ENCODE data around the gene ACOT6.
"Not testable (repeated sequence)": the region's sequence is repeated elsewhere in the genome, so short reads cannot be mapped to it uniquely, and the experiment has no call there.

The ACOT6 gene

DNA sequence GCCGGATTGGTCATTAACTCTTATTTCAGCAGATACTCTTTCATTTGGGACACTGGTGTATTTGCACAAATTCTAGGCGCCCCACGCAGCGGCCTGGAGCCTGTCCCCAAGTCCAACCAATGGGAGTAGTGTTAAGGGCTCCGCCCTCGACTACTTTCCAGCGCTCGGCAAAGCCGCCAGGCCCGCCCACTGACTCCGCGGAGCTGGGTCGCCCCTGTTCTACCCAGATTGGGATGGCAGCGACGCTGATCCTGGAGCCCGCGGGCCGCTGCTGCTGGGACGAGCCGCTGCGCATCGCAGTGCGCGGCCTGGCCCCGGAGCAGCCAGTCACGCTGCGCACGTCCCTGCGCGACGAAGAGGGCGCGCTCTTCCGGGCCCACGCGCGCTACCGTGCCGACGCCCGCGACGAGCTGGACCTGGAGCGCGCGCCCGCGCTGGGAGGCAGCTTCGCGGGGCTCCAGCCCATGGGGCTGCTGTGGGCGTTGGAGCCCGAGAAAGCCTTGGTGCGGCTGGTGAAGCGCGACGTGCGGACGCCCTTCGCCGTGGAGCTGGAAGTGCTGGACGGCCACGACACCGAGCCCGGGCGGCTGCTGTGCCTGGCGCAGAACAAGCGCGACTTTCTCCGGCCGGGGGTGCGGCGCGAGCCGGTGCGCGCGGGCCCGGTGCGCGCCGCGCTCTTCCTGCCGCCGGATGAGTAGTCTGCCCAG is at the start of gene ACOT6:
TSS of gene ACOT6 (plus strand) at position 179 of the 707 bp plus-strand sequence. CDS start at position 234, 55 bp downstream.
- DNase-seq (ENCODE audit: low spot score), result peak; percentile 8
- FAIRE-seq, result no peak

GRCh38 chr14:73562696-73563095 is 49.6 kb upstream of the ACOT6 start:
- DNase-seq (ENCODE audit: low spot score), result not testable (repeated sequence)

DNA sequence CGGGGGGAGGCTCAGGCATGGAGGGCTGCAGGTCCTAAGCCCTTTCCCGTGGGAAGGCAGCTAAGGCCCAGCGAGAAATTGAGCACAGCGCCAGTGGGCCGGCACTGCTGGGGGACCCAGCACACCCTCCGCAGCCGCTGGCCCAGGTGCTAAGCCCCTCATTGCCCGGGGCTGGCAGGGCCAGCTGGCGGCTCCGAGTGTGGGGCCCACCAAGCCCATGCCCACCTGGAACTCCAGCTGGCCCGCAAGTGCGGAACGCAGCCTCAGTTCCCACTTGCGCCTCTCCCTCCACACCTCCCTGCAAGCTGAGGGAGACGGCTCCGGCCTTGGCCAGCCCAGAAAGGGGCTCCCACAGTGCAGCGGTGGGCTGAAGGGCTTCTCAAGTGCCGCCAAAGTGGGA is 45.9 kb upstream of the ACOT6 start:
- FAIRE-seq; DNase-seq (ENCODE audit: low spot score): not testable (repeated sequence)

More at GRCh38 chr14:73562696-73563095, 49.6 kb upstream of the ACOT6 start:
- FAIRE-seq, result not testable (repeated sequence)

DNA sequence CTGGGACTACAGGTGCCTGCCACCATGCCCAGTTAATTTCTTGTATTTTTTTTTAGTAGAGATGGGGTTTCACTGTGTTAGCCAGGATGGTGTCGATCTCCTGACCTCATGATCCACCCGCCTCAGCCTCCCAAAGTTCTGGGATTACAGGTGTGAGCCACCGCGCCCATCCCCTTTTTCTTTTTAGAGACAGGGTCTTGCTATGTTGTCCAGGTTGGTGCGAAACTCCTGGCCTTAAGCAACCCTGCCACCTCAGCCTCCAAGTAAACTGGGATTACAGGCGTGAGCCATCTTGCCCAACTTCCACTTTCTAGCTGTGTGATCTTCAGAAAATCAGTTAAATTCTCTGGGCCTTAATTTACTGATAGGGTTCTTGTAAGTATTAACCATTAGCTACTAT is 45.4 kb upstream of the ACOT6 start:
- not testable (repeated sequence) for FAIRE-seq

GRCh38 chr14:73567358-73567757 is 45.0 kb upstream of the ACOT6 start:
- FAIRE-seq (no peak), DNase-seq (ENCODE audit: low spot score) (no peak)

More for the DNA sequence above, 45.4 kb upstream of the ACOT6 start:
- DNase-seq (ENCODE audit: low spot score), result not testable (repeated sequence)

DNA sequence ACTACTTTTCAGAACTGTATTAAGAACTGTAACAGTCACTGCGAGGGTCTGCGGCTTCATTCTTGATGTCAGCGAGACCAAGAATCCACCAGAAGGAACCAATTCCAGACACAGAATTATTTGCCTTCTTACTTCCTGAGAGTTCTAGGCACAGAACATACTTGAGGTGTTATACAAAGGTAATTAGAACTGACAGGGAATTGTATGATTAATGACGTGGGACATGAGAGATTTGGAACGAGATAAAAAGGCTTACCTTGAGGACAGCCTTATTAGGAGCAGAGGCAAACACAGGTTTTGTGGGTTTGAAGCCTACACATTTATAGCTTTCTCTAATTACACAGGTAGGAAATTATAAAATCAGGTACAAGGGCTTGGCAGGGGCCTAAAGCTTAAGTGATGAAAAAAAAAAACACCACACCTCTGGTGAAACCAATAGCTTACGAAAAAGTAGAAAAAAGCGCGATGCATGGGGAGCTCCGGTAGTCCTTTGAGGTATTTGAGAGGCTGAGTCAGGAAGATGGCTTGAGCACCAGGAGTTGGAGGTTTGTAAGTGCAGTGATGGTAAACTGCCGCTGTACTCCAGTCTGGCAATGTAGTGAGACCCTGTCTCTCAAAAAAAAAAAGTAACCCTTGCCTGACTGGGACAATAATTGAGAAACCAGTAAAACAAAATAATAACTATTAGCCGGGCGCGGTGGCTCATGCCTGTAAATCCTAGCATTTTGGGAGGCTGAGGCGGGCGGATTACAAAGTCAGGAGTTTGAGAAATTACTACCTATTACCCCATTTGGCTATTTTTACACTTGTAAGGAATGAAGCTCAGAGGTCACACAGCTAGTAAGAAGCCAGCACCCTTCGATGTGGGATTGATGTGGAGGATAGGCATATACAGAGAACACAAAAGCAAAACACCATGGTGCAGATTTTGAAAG is 44.1 kb upstream of the ACOT6 start:
- FAIRE-seq (no peak), DNase-seq (ENCODE audit: low spot score) (no peak)

DNA sequence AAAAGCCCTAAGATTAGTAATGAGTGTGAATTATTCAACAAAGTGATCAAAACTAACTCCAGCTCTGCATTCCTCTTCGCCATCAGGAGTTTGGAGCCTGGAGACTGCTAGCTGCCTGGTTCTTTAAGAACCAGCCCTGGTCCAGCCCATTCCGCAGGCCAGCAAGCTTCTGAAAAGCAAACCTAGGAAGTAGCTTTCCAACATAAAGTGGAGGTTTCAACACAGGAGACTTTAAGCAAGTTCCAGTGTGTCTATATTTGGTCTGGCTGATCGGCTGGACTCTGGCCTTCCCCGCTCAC is 43.5 kb upstream of the ACOT6 start:
- DNase-seq (ENCODE audit: low spot score); FAIRE-seq: not testable (repeated sequence)

DNA sequence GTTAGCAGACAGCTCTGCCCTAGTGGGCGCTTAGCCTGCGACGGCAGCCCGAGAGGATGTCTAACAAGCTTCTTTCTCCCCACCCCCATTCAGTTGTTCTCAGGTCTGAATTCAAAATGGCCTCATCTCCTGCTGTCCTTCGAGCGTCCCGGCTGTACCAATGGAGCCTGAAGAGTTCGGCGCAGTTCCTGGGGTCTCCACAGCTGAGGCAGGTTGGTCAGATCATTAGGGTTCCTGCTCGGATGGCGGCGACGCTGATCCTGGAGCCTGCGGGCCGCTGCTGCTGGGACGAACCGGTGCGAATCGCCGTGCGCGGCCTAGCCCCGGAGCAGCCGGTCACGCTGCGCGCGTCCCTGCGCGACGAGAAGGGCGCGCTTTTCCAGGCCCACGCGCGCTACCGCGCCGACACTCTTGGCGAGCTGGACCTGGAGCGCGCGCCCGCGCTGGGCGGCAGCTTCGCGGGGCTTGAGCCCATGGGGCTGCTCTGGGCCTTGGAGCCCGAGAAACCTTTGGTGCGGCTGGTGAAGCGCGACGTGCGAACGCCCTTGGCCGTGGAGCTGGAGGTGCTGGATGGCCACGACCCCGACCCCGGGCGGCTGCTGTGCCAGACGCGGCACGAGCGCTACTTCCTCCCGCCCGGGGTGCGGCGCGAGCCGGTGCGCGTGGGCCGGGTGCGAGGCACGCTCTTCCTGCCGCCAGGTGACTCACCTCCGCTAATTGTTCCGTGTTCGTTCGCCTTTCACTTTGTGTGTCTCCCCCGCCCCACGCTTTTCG is 42.9 kb upstream of the ACOT6 start, which contains the start of gene ACOT2:
TSS of gene ACOT2 (plus strand) at position 29 of the 774 bp plus-strand sequence. CDS start at position 57, 28 bp downstream.
- not testable (repeated sequence) for FAIRE-seq
- peak; percentile 34 for DNase-seq (ENCODE audit: low spot score)

GRCh38 chr14:73570913-73571312 is 41.4 kb upstream of the ACOT6 start:
- not testable (repeated sequence) for DNase-seq (ENCODE audit: low spot score); FAIRE-seq

DNA sequence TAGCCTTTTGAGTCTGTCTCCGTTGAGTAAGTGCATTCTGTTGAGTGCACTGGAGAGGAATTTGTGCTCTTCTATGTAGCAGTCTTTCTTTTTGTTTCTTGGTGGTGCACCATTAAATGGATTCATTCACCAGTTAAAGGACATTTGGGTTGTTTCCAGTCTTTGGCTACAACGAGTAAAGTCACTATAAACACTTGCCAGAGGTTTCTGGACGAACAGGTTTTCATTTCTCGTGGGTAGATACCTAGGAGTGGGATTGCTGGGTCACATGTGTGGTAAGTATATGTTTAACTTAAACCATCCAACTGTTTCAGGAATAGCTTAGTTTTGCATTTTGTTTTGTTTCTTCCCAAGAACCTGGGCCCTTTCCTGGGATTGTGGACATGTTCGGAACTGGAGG is 39.3 kb upstream of the ACOT6 start:
- DNase-seq (ENCODE audit: low spot score); FAIRE-seq: not testable (repeated sequence)

GRCh38 chr14:73573740-73574139 is 38.6 kb upstream of the ACOT6 start:
- not testable (repeated sequence) for DNase-seq (ENCODE audit: low spot score); FAIRE-seq

- not testable (repeated sequence) for DNase-seq (ENCODE audit: low spot score); FAIRE-seq
These were observed 38.1 kb upstream of the ACOT6 start for GRCh38 chr14:73574251-73574650.

- no peak for FAIRE-seq
- no peak for DNase-seq (ENCODE audit: low spot score)
These were observed 35.9 kb upstream of the ACOT6 start for GRCh38 chr14:73576391-73576790.

GRCh38 chr14:73577214-73577613 is 35.1 kb upstream of the ACOT6 start:
- not testable (repeated sequence) for FAIRE-seq

DNA sequence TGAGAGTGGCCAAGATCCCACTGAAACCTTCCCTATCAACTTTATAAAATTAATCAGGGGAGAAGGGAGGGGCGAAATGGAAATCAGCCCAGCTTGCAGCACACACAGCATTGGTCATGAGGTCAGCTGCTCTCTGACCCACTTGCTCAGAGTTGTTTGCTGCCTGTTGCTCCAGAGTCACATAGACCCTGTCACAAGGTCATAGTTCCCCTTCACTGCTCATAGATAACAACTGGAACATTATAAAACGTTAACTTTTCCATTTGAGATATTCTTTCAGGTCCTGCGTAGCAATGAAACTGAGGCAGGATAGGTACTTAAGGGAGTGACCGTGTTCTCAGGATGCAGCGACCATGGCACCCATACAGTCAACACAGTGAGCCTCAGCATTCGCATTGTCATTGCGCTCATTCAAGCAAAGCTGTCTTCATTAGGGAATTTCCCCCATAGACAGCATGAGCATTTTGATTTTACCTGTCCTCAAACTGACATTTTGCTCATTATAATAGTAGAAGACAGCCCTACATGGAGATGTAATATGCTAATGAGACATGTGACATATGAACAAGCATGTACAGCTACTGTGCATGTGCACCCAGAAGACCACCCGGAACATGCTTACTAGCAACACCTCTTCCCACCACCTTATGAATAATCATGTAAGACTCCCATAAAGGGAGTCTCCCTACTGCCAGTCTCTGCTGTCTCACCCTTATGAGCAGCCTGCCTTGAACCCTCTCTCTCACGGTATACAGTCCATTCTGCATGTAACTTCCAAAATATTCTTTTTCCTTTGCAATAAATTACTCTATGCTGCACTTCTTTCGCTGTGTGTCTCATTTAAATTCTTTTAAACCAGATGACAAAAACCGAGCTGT is 30.0 kb upstream of the ACOT6 start:
- DNase-seq (ENCODE audit: low spot score), result not testable (repeated sequence)

More at GRCh38 chr14:73577214-73577613, 35.1 kb upstream of the ACOT6 start:
- not testable (repeated sequence) for DNase-seq (ENCODE audit: low spot score)

GRCh38 chr14:73588695-73589094 is 23.6 kb upstream of the ACOT6 start:
- DNase-seq (ENCODE audit: low spot score), result no peak
- no peak for FAIRE-seq

More for the DNA sequence above, 30.0 kb upstream of the ACOT6 start:
- FAIRE-seq, result not testable (repeated sequence)

DNA sequence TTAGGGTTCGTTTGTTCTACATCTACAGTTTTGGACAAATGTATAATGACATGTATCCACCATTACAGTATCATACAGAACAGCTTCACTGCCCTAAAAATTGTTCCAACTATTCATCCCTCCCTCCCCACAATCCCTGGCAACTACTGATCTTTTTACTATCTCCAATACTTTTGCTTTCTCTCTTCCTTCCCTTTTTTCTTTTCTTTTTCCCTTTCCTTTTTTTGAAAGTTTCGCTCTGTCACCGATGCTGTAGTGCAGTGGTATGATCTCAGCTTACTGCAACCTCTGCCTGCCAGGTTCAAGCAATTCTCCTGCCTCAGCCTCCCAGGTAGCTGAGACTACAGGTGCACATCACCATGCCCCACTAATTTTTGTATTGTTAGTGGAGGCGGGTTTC is 23.2 kb upstream of the ACOT6 start:
- no peak for DNase-seq (ENCODE audit: low spot score)
- FAIRE-seq, result no peak

GRCh38 chr14:73590673-73591004 is 21.7 kb upstream of the ACOT6 start:
- not testable (repeated sequence) for DNase-seq (ENCODE audit: low spot score); FAIRE-seq

- DNase-seq (ENCODE audit: low spot score) (no peak), FAIRE-seq (no peak)
These were observed 20.4 kb upstream of the ACOT6 start, which contains the start of gene ACOT4 for GRCh38 chr14:73591690-73592449. TSS of gene ACOT4 (plus strand) at chr14:73591873. CDS start at chr14:73591960, 87 bp downstream.
